Measurements from ENCODE around the gene ACVR1C. TPM values are rescaled to one million over a fixed set of nuclear protein-coding genes. Genes with fewer than 3 reads are reported as not detected.

Gene ACVR1C
- polyA plus RNA-seq, 1 experiment: 0.14 TPM

DNA sequence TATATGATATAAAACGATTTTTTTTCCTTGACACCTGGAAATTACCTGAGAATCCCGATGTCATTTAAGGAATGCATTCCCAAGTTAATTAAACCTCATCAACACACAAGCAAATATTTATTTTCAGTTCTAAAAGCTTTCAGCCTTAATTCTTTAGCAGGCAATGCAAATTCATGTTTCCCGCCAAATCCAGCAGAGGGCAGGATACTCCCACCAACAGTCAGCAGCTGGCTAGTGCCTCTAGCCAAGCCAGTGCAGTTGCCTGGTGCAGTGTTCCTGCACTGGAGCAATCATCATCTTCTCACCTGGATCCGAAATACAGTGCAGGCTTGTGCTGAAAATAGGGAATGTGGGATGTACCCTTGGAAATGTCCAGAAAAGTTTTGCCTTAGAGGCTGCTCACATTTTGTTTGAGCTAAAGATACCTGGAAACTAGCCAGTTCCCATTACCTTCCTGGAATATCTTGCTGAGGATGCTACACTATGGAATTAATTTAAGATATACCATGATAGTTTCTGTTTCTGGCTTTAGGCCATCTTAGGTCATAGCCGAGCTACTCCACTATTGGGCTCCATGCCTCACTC, 136.4 kb downstream of the ACVR1C start:
- no peaks in the 10 kb centered on the region for H3K9me3 ChIP-seq (ENCODE audit: control insufficient read depth, insufficient read depth, low read length)
- H3K4me3 ChIP-seq (ENCODE audit: low read depth, low read length): no peak overlapping the region
- ChIA-PET CTCF (interaction anchor here (0.6 to 1.5 kb wide), 22 partner anchors 9 to 1262 kb away, joined by 3 to 8 read pairs (median 3); no protein-coding TSS in a partner anchor), POLR2A (no interaction called here)
- H3K27ac ChIP-seq (ENCODE audit: low read depth, low read length): no peak overlapping the region
- TF ChIP-seq, protein P1, sequence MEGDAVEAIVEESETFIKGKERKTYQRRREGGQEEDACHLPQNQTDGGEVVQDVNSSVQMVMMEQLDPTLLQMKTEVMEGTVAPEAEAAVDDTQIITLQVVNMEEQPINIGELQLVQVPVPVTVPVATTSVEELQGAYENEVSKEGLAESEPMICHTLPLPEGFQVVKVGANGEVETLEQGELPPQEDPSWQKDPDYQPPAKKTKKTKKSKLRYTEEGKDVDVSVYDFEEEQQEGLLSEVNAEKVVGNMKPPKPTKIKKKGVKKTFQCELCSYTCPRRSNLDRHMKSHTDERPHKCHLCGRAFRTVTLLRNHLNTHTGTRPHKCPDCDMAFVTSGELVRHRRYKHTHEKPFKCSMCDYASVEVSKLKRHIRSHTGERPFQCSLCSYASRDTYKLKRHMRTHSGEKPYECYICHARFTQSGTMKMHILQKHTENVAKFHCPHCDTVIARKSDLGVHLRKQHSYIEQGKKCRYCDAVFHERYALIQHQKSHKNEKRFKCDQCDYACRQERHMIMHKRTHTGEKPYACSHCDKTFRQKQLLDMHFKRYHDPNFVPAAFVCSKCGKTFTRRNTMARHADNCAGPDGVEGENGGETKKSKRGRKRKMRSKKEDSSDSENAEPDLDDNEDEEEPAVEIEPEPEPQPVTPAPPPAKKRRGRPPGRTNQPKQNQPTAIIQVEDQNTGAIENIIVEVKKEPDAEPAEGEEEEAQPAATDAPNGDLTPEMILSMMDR (IDR thresholded peaks at IDR 0.05; ENCODE audit: low read depth, low read length): peak; percentile 83
- peak; percentile 34 for DNase-seq (ENCODE audit: low read depth, low spot score)
- H3K27me3 ChIP-seq (ENCODE audit: control insufficient read depth, insufficient read depth, low read length): no peaks in the 10 kb centered on the region

DNA sequence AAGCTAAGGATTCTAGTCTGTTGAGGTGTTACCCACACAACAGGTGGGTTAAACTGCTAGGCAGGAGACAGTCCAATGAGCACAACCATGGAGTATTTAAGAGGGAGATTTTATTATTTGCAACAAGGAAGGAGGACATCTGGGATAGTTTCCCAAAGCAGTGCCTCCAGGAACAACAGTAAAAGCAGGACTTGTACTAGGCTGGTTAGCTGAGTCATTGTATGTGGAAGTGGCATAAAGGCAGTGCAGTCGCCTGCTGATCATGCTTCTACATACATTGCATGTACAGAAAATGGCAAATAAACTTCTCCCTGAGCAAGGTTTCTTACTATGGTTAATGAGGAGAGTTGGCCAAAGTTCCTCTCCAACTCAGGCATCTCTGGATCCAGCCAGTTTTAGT, 138.7 kb downstream of the ACVR1C start:
- Histone ChIP-seq H3K9me3 (ENCODE audit: control insufficient read depth, insufficient read depth, low read length) (no peaks in the 10 kb centered on the region), H3K4me3 (ENCODE audit: low read depth, low read length) (no peak overlapping the region), H3K27me3 (ENCODE audit: control insufficient read depth, insufficient read depth, low read length) (no peaks in the 10 kb centered on the region), H3K27ac (ENCODE audit: low read depth, low read length) (no peak overlapping the region)
- ChIA-PET CTCF (interaction anchor here (2.2 kb wide), 1 partner anchor 521 kb away, joined by 15 read pairs; no protein-coding TSS in a partner anchor), POLR2A (no interaction called here)
- DNase-seq (ENCODE audit: low read depth, low spot score): no peak
- TF ChIP-seq, protein P1 (IDR thresholded peaks at IDR 0.05; ENCODE audit: low read depth, low read length): no peak

DNA sequence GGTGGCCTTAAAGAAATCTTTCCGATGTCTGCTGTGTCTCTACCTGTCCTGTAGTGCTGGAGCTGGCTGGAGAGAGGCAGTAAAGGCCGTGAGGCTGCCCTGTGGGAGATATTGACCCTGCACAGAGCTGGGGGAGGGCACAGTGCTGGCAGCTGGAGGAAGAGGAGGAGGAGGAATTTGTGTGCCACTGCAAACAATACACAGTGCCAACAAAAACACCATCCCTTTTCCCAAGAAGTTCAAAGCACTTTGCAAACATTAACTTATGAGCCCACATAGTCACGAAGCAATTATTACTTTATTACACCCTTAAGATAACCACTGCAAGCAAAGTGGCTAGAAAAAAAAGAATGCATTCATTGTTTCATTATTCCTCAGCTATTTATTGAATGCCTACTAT, 139.8 kb downstream of the ACVR1C start:
- no peak overlapping the region for H3K27ac ChIP-seq (ENCODE audit: low read depth, low read length)
- no peaks in the 10 kb centered on the region for H3K27me3 ChIP-seq (ENCODE audit: control insufficient read depth, insufficient read depth, low read length)
- ChIA-PET CTCF (interaction anchor here (0.5 to 1.1 kb wide), 2 partner anchors 142 to 186 kb away, joined by 3 read pairs; no protein-coding TSS in a partner anchor), POLR2A (no interaction called here)
- TF ChIP-seq, protein P1 (IDR thresholded peaks at IDR 0.05; ENCODE audit: low read depth, low read length): no peak
- no peak for DNase-seq (ENCODE audit: low read depth, low spot score)
- no peak overlapping the region for H3K4me3 ChIP-seq (ENCODE audit: low read depth, low read length)
- H3K9me3 ChIP-seq (ENCODE audit: control insufficient read depth, insufficient read depth, low read length): no peaks in the 10 kb centered on the region

DNA sequence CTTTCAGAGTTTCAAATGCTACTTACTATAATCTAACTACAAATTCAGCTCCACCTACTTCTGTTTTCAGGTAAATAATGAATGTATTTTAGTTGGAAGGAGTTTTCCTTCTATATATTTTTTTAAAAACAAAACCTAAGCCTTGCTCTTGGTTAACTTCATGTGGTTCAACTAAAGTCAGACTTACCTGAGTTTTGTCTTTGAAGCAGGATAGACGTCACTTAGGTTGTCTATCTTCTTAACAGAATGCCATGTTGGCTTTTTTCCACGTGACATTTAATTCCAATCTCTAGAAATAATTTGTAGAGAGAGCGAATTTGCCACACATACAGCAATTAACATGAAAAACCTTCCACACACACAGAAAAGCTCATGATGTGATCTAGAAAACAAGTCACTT, 140.9 kb downstream of the ACVR1C start:
- Histone ChIP-seq H3K4me3 (ENCODE audit: low read depth, low read length) (no peak overlapping the region), H3K27me3 (ENCODE audit: control insufficient read depth, insufficient read depth, low read length) (no peaks in the 10 kb centered on the region), H3K27ac (ENCODE audit: low read depth, low read length) (no peak overlapping the region), H3K9me3 (ENCODE audit: control insufficient read depth, insufficient read depth, low read length) (no peaks in the 10 kb centered on the region)
- CTCF ChIA-PET: interaction anchor here (0.9 to 1.1 kb wide), 2 partner anchors 161 to 523 kb away, joined by 3 read pairs; no protein-coding TSS in a partner anchor
- DNase-seq (ENCODE audit: low read depth, low spot score): no peak
- POLR2A ChIA-PET: no interaction called here
- TF ChIP-seq, protein P1 (IDR thresholded peaks at IDR 0.05; ENCODE audit: low read depth, low read length): no peak

DNA sequence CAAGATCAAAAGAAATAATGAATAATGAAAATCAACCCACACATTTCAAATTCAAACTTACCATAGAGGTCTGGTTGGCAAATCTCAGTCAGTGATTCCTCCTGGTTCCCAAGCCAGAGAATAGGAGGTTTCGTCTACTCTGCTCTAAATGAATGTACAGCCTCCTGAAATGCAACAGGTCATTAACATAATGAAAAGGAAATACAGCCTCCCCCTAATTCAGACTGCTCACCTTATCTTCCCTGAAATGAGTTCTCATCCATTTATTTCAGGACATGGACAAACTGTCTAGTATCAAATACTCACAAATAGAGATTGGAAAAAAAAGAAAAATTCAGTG, 141.4 kb downstream of the ACVR1C start:
- TF ChIP-seq, protein P1 (IDR thresholded peaks at IDR 0.05; ENCODE audit: low read depth, low read length): no peak
- ChIA-PET POLR2A (no interaction called here), CTCF (no interaction called here)
- Histone ChIP-seq H3K9me3 (ENCODE audit: control insufficient read depth, insufficient read depth, low read length) (no peaks in the 10 kb centered on the region), H3K27me3 (ENCODE audit: control insufficient read depth, insufficient read depth, low read length) (peaks cover 2% of the 10 kb centered on the region), H3K27ac (ENCODE audit: low read depth, low read length) (no peak overlapping the region), H3K4me3 (ENCODE audit: low read depth, low read length) (no peak overlapping the region)
- no peak for DNase-seq (ENCODE audit: low read depth, low spot score)

Measured in AG04450 (cell line).